A673 (cell line): ENCODE data around the gene BCAP29.

ENCODE experiments used
- CTCF ChIP-seq: fragments of 300-800, 200-600 bp; sonication (generic); conservative IDR thresholded peaks from 2 replicates; pipeline ENCODE4 v1.5.1; 2017; ENCODE audit warnings: low read depth, mild to moderate bottlenecking, antibody characterized with exemption, low read length, moderate library complexity, mixed read lengths
- EZH2 ChIP-seq: fragments of 200-600 bp; sonication (generic); IDR thresholded peaks from 2 replicates; pipeline ENCODE4 v1.6.1; 2017; ENCODE audit warnings: borderline replicate concordance, low read depth, mild to moderate bottlenecking, mixed read lengths, antibody characterized with exemption, low read length; ENCODE audit not compliant: poor library complexity, severe bottlenecking

DNA sequence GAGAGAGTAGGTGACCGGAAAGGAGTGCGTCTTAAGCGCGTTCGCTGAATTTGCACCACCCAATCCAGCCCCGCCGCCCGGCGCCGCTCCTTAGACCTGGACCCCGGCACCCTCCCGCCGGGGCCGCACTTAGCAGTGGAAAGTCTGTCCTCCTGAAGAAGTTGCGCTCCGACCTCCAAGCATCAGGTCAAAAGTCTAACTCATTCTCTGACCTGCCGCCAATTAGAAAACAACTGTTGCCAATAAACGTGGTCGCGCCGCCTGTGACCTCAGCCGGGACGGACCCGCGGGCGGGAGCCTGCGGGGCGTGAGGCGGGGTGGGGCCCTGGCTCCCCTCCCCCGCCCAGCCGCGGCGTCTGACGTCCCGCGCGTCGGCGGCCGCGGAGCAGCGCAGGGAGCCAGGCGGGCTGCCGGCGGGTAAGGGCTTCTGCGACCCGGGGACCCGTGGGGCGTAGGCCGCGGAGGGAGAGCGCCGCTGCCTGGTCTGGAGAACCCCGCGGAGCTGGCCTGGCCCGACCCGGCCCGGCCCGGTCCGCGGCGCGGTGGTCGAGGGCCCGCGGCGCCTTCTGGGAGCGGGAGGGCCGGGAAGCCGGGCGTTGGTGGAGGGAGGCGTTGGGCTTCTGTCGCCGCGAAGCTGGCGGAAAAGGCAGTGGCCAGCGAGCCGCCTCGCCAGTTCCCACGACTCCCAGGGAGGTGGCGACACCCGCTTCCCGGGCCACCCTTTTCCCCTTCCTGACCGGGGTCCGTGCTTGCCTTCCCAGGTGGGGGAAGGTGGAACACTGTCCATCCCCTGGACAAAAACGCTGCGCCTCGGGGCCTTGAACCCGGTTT is at the start of gene BCAP29:
- no peak for TF ChIP-seq EZH2
- TF ChIP-seq CTCF = no peak
